ENCODE measurements around the gene MAD1L1. TPM values are rescaled to one million over a fixed set of nuclear protein-coding genes. Genes with fewer than 3 reads are reported as not detected.

MAD1L1 gene
- total and polyA plus RNA-seq, 8 donors = 21.4 to 58.8 (median 22.5) TPM

DNA sequence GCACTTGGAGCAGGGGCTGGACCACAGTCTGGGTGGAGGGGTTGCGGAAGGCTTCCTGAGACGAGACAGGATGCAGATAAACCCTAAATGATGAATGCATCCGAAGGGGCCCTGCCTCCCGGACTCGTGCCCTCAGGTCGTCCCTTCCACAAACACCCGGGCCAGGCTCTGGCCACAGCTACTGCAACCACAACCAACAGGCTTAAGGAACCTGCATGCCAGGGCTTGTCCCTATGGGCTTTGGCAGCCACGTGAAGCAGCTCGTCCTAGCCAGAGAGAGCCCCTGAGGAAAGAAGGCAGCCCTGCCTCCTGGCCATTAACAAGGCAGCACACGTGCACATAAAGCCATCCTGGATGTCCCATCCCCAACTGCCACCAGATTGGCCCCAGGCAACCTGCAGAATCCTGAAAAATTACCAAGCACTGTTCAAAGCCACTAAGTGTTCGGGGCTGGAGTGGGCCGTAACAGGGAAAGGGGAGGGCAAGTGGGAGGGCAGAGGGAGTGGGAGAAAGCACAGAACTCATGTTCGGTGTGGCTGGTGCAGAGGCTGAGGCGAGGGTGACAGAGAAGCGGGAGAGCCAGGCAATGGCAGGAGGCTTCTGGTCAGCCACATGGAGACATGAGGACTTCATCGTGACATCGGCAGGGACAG is 62.7 kb downstream of the MAD1L1 start:
- Histone ChIP-seq H3K4me1 (peaks cover 7 to 21% of the 10 kb centered on the region in 2 donors), H3K27ac (no peak overlapping the region), H3K27me3 (no peaks in the 10 kb centered on the region), H3K9me3 (no peaks in the 10 kb centered on the region), H3K36me3 (peaks cover 0 to 22% of the 10 kb centered on the region in 2 donors), H3K4me3 (no peak overlapping the region)
- TF ChIP-seq, protein P1, sequence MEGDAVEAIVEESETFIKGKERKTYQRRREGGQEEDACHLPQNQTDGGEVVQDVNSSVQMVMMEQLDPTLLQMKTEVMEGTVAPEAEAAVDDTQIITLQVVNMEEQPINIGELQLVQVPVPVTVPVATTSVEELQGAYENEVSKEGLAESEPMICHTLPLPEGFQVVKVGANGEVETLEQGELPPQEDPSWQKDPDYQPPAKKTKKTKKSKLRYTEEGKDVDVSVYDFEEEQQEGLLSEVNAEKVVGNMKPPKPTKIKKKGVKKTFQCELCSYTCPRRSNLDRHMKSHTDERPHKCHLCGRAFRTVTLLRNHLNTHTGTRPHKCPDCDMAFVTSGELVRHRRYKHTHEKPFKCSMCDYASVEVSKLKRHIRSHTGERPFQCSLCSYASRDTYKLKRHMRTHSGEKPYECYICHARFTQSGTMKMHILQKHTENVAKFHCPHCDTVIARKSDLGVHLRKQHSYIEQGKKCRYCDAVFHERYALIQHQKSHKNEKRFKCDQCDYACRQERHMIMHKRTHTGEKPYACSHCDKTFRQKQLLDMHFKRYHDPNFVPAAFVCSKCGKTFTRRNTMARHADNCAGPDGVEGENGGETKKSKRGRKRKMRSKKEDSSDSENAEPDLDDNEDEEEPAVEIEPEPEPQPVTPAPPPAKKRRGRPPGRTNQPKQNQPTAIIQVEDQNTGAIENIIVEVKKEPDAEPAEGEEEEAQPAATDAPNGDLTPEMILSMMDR (IDR thresholded peaks at IDR 0.05) = no peak
- intact Hi-C loops (cut with DNase I) = no loop called here
- DNase-seq (no peak), ATAC-seq (no peak)

DNA sequence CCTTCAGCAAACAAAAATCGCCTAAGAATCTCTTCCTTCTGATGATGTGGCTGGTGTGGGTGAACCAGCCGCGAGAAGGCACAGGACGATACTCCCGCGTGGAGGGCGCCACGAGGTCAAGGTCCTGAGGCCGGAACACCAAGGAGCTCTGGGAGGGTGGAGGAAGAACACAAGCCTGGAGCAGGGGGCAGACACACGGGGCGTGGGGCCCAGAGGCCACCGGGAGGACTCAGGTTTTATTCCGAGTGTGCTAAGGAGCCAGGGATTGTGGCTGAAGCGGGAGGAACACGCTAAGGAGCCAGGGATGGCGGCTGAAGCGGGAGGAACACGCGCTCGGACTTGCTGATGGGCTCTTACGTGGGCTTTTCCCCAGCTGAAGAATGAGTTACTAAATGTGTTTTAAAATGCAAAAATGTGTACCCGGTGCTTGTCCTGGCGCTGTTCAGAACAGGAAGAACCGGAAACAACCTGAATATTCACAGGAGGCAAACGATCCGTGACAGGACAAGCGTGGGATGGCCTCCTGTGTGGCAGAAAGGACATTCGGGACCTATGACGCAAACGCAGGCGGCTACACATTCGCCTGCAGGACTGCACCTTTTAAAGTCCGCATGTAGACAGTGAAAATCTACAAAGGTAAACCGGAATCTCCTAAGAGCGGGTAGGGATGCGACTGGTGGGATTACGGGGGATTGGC is 64.0 kb downstream of the MAD1L1 start:
- TF ChIP-seq, protein P1 (IDR thresholded peaks at IDR 0.05) = no peak
- intact Hi-C loops (cut with DNase I) = no loop called here
- Histone ChIP-seq H3K36me3 (peaks cover 0 to 12% of the 10 kb centered on the region in 2 donors), H3K27ac (no peak overlapping the region), H3K4me1 (peaks cover 5 to 14% of the 10 kb centered on the region in 2 donors), H3K9me3 (no peaks in the 10 kb centered on the region), H3K27me3 (no peaks in the 10 kb centered on the region), H3K4me3 (no peak overlapping the region)
- no peak for DNase-seq
- no peak for ATAC-seq

- Histone ChIP-seq H3K27ac (no peak overlapping the region), H3K36me3 (peaks cover 0 to 8% of the 10 kb centered on the region in 2 donors), H3K4me1 (peaks cover 0 to 7% of the 10 kb centered on the region in 2 donors), H3K27me3 (no peaks in the 10 kb centered on the region), H3K9me3 (no peaks in the 10 kb centered on the region), H3K4me3 (no peak overlapping the region)
- intact Hi-C loops (cut with DNase I) = no loop called here
- peak in 1 of 4 donors; percentile 81 for DNase-seq
- TF ChIP-seq, protein P1 (IDR thresholded peaks at IDR 0.05) = no peak
- ATAC-seq = peak; percentile 80
Measured at GRCh38 chr7:2166625-2167280, 66.0 kb downstream of the MAD1L1 start.

GRCh38 chr7:2165610-2166594 is 66.8 kb downstream of the MAD1L1 start:
- TF ChIP-seq, protein P1 (IDR thresholded peaks at IDR 0.05) = no peak
- no peaks in the 10 kb centered on the region for H3K9me3 ChIP-seq
- intact Hi-C loops (cut with DNase I) = no loop called here
- no peak overlapping the region for H3K27ac ChIP-seq
- H3K27me3 ChIP-seq = no peaks in the 10 kb centered on the region
- ATAC-seq (no peak), DNase-seq (peak in 1 of 4 donors; percentile 68)
- H3K4me3 ChIP-seq = no peak overlapping the region
- peaks cover 0 to 8% of the 10 kb centered on the region in 2 donors for H3K36me3 ChIP-seq
- peaks cover 0 to 7% of the 10 kb centered on the region in 2 donors for H3K4me1 ChIP-seq

Data from left lung (tissue), 10 donors.